Fibroblast of lung (primary cell): ENCODE measurements around the gene TTI1.

Experiments used
- CTCF ChIP-seq, 2 donors: IDR thresholded peaks in 1 of 2; conservative IDR thresholded peaks in 1 of 2; 1 replicate in 1 of 2; 2 replicates in 1 of 2; pipeline ENCODE4 v1.5.1; 2011 to 2012; ENCODE audit warnings: low read length in 2 of 2, control low read depth in 1 of 2, inconsistent platforms in 1 of 2, low read depth in 1 of 2, mild to moderate bottlenecking in 1 of 2
- EZH2 ChIP-seq: IDR thresholded peaks from 2 replicates; pipeline ENCODE4 v1.5.1; 2012; ENCODE audit warnings: low read length, control low read depth, mild to moderate bottlenecking; ENCODE audit errors: missing control alignments

GRCh38 chr20:37955511-37955910 lies 77.7 kb downstream of the TTI1 start:
- TF ChIP-seq EZH2 (no peak), CTCF (conservative IDR thresholded peaks at IDR 0.05 in 1 of 2, IDR thresholded peaks at IDR 0.05 in 1 of 2; ENCODE audit: low read depth in 1 of 2, low read length in 2 of 2) (no peak)
